Large intestine (tissue), 12 donors: ENCODE results near the gene SOX10. TPM values are rescaled to one million over a fixed set of nuclear protein-coding genes. Genes with fewer than 3 reads are reported as not detected.

Experiments
- DNase-seq, 2 donors: peaks; one replicate each; pipeline versions ENCODE4 v3.0.0 to v3.0.0-alpha.2; 2013
- H3K27ac ChIP-seq: one replicate; pipeline ENCODE4 v1.5.1; 2013; ENCODE audit warnings: low read length
- H3K27me3 ChIP-seq: 2 replicates; pipeline ENCODE4 v1.6.1; 2013; ENCODE audit warnings: low read length; ENCODE audit not compliant: control insufficient read depth, insufficient read depth
- H3K36me3 ChIP-seq: 2 replicates; pipeline ENCODE4 v1.6.1; 2013; ENCODE audit warnings: low read length; ENCODE audit not compliant: control insufficient read depth, insufficient read depth
- H3K4me1 ChIP-seq: one replicate; pipeline ENCODE4 v1.6.1; 2013; ENCODE audit warnings: low read length; ENCODE audit not compliant: control insufficient read depth, insufficient read depth
- H3K4me3 ChIP-seq: one replicate; pipeline ENCODE4 v1.5.1; 2013; ENCODE audit warnings: low read length
- H3K9me3 ChIP-seq: one replicate; pipeline ENCODE4 v1.6.1; 2013; ENCODE audit warnings: mild to moderate bottlenecking, low read depth, low read length, moderate library complexity; ENCODE audit not compliant: control insufficient read depth
- WGBS: methylation state at CpG from one replicate; pipeline ENCODE4 v1.1.5; 2013; ENCODE audit warnings: low lambda C conversion rate; ENCODE audit not compliant: insufficient coverage; 5-methylcytosine and 5-hydroxymethylcytosine counted together
- long read RNA-seq, 11 donors: transcript quantifications; one replicate each; lab custom pipeline, GENCODE V29; 2026
- polyA plus RNA-seq: library from polyadenylated mRNA; unstranded; fragments of 120-200 nt; gene quantifications from one replicate; pipeline ENCODE4 v1.2.1, GENCODE V29; 2013

The SOX10 gene
- 8.8 TPM for polyA plus RNA-seq
- long read RNA-seq, donor 1, partial matches to known transcripts = 0 of 3 reads
- long read RNA-seq, donor 1, other reads (novel, unspliced or antisense) = 0 of 3 reads
- long read RNA-seq, donor 2 = 0 reads
- long read RNA-seq, donor 3, partial matches to known transcripts = 0 of 1 reads
- long read RNA-seq, donor 3, other reads (novel, unspliced or antisense) = 0 of 1 reads
- long read RNA-seq, donor 4 = 0 reads
- long read RNA-seq, donor 5, partial matches to known transcripts = 0 of 4 reads
- long read RNA-seq, donor 5, other reads (novel, unspliced or antisense) = 0 of 4 reads
- long read RNA-seq, donor 6, partial matches to known transcripts = 0 of 2 reads
- long read RNA-seq, donor 6, other reads (novel, unspliced or antisense) = 0 of 2 reads
- long read RNA-seq, donor 7, partial matches to known transcripts = 0 of 2 reads
- long read RNA-seq, donor 7, other reads (novel, unspliced or antisense) = 0 of 2 reads
- long read RNA-seq, donor 8, partial matches to known transcripts = 0 of 1 reads
- long read RNA-seq, donor 8, other reads (novel, unspliced or antisense) = 0 of 1 reads
- long read RNA-seq, donor 9, partial matches to known transcripts = 0 of 3 reads
- long read RNA-seq, donor 9, other reads (novel, unspliced or antisense) = 0 of 3 reads
- long read RNA-seq, donor 10, partial matches to known transcripts = 0 of 1 reads
- long read RNA-seq, donor 10, other reads (novel, unspliced or antisense) = 0 of 1 reads
- long read RNA-seq, donor 11, partial matches to known transcripts = 0 of 1 reads
- long read RNA-seq, donor 11, other reads (novel, unspliced or antisense) = 0 of 1 reads

GRCh38 chr22:37983860-37984791 lies at the start of gene SOX10:
SOX10 (minus strand) TSS chr22:37984555; CDS start chr22:37983784, 771 bp downstream.
- DNase-seq = no peak
- Histone ChIP-seq H3K4me1 (peaks cover 27% of the 10 kb centered on the region), H3K9me3 (peaks cover 6% of the 10 kb centered on the region), H3K27ac (no peak within 1 kb of the TSS), H3K36me3 (no peaks in the 10 kb centered on the region), H3K27me3 (peaks cover 16% of the 10 kb centered on the region), H3K4me3 (no peak within 1 kb of the TSS)
- WGBS = no CpG with 5 or more reads among the region's 42 CpGs

GRCh38 chr22:38033522-38034277 lies 49.3 kb upstream of the SOX10 start:
- Histone ChIP-seq H3K36me3 (no peaks in the 10 kb centered on the region), H3K9me3 (no peaks in the 10 kb centered on the region), H3K27ac (no peak overlapping the region), H3K4me3 (no peak overlapping the region), H3K27me3 (no peaks in the 10 kb centered on the region), H3K4me1 (peaks cover 21% of the 10 kb centered on the region)
- WGBS = 80% methylated on average over 3 of the region's 27 CpGs
- no peak for DNase-seq

- DNase-seq = no peak
- no peaks in the 10 kb centered on the region for H3K27me3 ChIP-seq
- no peaks in the 10 kb centered on the region for H3K36me3 ChIP-seq
- H3K9me3 ChIP-seq = no peaks in the 10 kb centered on the region
- no peak overlapping the region for H3K4me3 ChIP-seq
- peaks cover 21% of the 10 kb centered on the region for H3K4me1 ChIP-seq
- WGBS = no CpG with 5 or more reads among the region's 19 CpGs
- no peak overlapping the region for H3K27ac ChIP-seq
Observed at GRCh38 chr22:38032681-38033521, 48.5 kb upstream of the SOX10 start.

GRCh38 chr22:38031491-38031890 lies 47.1 kb upstream of the SOX10 start:
- no peak overlapping the region for H3K4me3 ChIP-seq
- H3K9me3 ChIP-seq = no peaks in the 10 kb centered on the region
- no peak for DNase-seq
- no peak overlapping the region for H3K27ac ChIP-seq
- H3K4me1 ChIP-seq = peaks cover 21% of the 10 kb centered on the region
- H3K36me3 ChIP-seq = no peaks in the 10 kb centered on the region
- no peaks in the 10 kb centered on the region for H3K27me3 ChIP-seq
- 100% methylated on average over 2 of the region's 12 CpGs for WGBS

GRCh38 chr22:38030311-38031133 lies 46.2 kb upstream of the SOX10 start:
- Histone ChIP-seq H3K4me3 (no peak overlapping the region), H3K27me3 (peaks cover 2% of the 10 kb centered on the region), H3K36me3 (no peaks in the 10 kb centered on the region), H3K27ac (no peak overlapping the region), H3K9me3 (no peaks in the 10 kb centered on the region), H3K4me1 (peaks cover 21% of the 10 kb centered on the region)
- DNase-seq = peak in 1 of 2 donors; percentile 63
- no CpG with 5 or more reads among the region's 16 CpGs for WGBS

GRCh38 chr22:38029901-38030300 lies 45.5 kb upstream of the SOX10 start:
- WGBS = no CpG with 5 or more reads among the region's 5 CpGs

GRCh38 chr22:38029370-38029769 lies 45.0 kb upstream of the SOX10 start:
- no peak overlapping the region for H3K4me3 ChIP-seq
- H3K27ac ChIP-seq = no peak overlapping the region
- DNase-seq = no peak
- no peaks in the 10 kb centered on the region for H3K36me3 ChIP-seq
- H3K4me1 ChIP-seq = peaks cover 21% of the 10 kb centered on the region
- peaks cover 2% of the 10 kb centered on the region for H3K27me3 ChIP-seq
- H3K9me3 ChIP-seq = no peaks in the 10 kb centered on the region

More at GRCh38 chr22:38029901-38030300, 45.5 kb upstream of the SOX10 start:
- DNase-seq = no peak
- H3K4me1 ChIP-seq = peaks cover 21% of the 10 kb centered on the region
- H3K4me3 ChIP-seq = no peak overlapping the region
- no peaks in the 10 kb centered on the region for H3K36me3 ChIP-seq
- peaks cover 2% of the 10 kb centered on the region for H3K27me3 ChIP-seq
- H3K9me3 ChIP-seq = no peaks in the 10 kb centered on the region
- no peak overlapping the region for H3K27ac ChIP-seq

GRCh38 chr22:38028344-38029130 lies 44.2 kb upstream of the SOX10 start:
- no CpG with 5 or more reads among the region's 15 CpGs for WGBS

More at GRCh38 chr22:38028344-38029130, 44.2 kb upstream of the SOX10 start:
- Histone ChIP-seq H3K27me3 (peaks cover 2% of the 10 kb centered on the region), H3K36me3 (no peaks in the 10 kb centered on the region), H3K4me1 (peaks cover 13% of the 10 kb centered on the region), H3K4me3 (no peak overlapping the region), H3K27ac (no peak overlapping the region), H3K9me3 (no peaks in the 10 kb centered on the region)
- no peak for DNase-seq
